ENCODE measurements around the gene CYGB. TPM values are rescaled to one million over a fixed set of nuclear protein-coding genes. Genes with fewer than 3 reads are reported as not detected.

CYGB gene
- total and polyA plus RNA-seq, 2 of the 13 experiments (the other 11 are each of a cell fraction or from before 2014, with no cell fraction given) = 18.9 to 27.1 TPM

- TF ChIP-seq ZNF720 (CRISPR knock-in tag; IDR thresholded peaks at IDR 0.05) (no peak), MXD1 (CRISPR knock-in tag; IDR thresholded peaks at IDR 0.05) (peak; percentile 83), ASH2L (IDR thresholded peaks at IDR 0.05; ENCODE audit: insufficient read length, low read depth, low read length) (peak; percentile 78), ZKSCAN1 (IDR thresholded peaks at IDR 0.05; ENCODE audit: low read length) (0 out of 2 replicates have a peak, but pooled peaks have one; percentile 56), SIN3A (IDR thresholded peaks at IDR 0.05; ENCODE audit: borderline replicate concordance, low read depth, low read length) (peak; percentile 97), STAG1 (CRISPR knock-in tag; IDR thresholded peaks at IDR 0.05) (peak; percentile 58), ZNF7 (CRISPR knock-in tag; IDR thresholded peaks at IDR 0.05) (no peak), ZHX1 (CRISPR knock-in tag; IDR thresholded peaks at IDR 0.05; ENCODE audit: low read depth) (peak; percentile 78; the same call in 1 of the 2 replicates), TBP (CRISPR knock-in tag; IDR thresholded peaks at IDR 0.05) (no peak), NCOA2 (CRISPR knock-in tag; IDR thresholded peaks at IDR 0.05) (peak; percentile 65), CREB3 (CRISPR knock-in tag; IDR thresholded peaks at IDR 0.05) (no peak), KLF11 (CRISPR knock-in tag; IDR thresholded peaks at IDR 0.05) (peak; percentile 98), KDM3A (CRISPR knock-in tag; IDR thresholded peaks at IDR 0.05; ENCODE audit: low read depth) (peak; percentile 77; the same call in 1 of the 2 replicates), NR2F1 (CRISPR knock-in tag; IDR thresholded peaks at IDR 0.05) (no peak), ZNF33A (CRISPR knock-in tag; IDR thresholded peaks at IDR 0.05; ENCODE audit: borderline replicate concordance) (no peak), ZNF605 (CRISPR knock-in tag; IDR thresholded peaks at IDR 0.05) (peak; percentile 86), ZNF674 (CRISPR knock-in tag; IDR thresholded peaks at IDR 0.05; ENCODE audit: low read depth) (peak; percentile 26; the same call in 1 of the 2 replicates)
- TF ChIP-seq, protein P1, sequence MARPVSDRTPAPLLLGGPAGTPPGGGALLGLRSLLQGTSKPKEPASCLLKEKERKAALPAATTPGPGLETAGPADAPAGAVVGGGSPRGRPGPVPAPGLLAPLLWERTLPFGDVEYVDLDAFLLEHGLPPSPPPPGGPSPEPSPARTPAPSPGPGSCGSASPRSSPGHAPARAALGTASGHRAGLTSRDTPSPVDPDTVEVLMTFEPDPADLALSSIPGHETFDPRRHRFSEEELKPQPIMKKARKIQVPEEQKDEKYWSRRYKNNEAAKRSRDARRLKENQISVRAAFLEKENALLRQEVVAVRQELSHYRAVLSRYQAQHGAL (CRISPR knock-in tag; IDR thresholded peaks at IDR 0.05; ENCODE audit: not compliant biosample characterization) = no peak
- TF ChIP-seq, protein P2, sequence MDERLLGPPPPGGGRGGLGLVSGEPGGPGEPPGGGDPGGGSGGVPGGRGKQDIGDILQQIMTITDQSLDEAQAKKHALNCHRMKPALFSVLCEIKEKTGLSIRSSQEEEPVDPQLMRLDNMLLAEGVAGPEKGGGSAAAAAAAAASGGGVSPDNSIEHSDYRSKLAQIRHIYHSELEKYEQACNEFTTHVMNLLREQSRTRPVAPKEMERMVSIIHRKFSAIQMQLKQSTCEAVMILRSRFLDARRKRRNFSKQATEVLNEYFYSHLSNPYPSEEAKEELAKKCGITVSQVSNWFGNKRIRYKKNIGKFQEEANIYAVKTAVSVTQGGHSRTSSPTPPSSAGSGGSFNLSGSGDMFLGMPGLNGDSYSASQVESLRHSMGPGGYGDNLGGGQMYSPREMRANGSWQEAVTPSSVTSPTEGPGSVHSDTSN (CRISPR knock-in tag; IDR thresholded peaks at IDR 0.05) = no peak
- TF ChIP-seq, protein P3, sequence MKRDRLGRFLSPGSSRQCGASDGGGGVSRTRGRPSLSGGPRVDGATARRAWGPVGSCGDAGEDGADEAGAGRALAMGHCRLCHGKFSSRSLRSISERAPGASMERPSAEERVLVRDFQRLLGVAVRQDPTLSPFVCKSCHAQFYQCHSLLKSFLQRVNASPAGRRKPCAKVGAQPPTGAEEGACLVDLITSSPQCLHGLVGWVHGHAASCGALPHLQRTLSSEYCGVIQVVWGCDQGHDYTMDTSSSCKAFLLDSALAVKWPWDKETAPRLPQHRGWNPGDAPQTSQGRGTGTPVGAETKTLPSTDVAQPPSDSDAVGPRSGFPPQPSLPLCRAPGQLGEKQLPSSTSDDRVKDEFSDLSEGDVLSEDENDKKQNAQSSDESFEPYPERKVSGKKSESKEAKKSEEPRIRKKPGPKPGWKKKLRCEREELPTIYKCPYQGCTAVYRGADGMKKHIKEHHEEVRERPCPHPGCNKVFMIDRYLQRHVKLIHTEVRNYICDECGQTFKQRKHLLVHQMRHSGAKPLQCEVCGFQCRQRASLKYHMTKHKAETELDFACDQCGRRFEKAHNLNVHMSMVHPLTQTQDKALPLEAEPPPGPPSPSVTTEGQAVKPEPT (CRISPR knock-in tag; IDR thresholded peaks at IDR 0.05; ENCODE audit: low read depth) = peak; percentile 87; the same call in 1 of the 2 replicates
These were observed 20.1 kb upstream of the CYGB start (continued) for GRCh38 chr17:76557368-76558197.
